Measurements from ENCODE around the gene PNPLA2. TPM values are rescaled to one million over a fixed set of nuclear protein-coding genes. Genes with fewer than 3 reads are reported as not detected.
A peak's percentile ranks its signal among the peaks of the same experiment; 100 is the strongest.

PNPLA2 gene
- 100 to 1,000 TPM; 200 to 201 TPM for total RNA-seq
- polyA plus RNA-seq, result 10 to 100 TPM; 12.2 to 35.2 TPM

- Histone ChIP-seq H3K36me3 (ENCODE audit: insufficient read depth, low read length) (peaks cover 2% of the 10 kb centered on the region), H3K4me3 (ENCODE audit: low read length in 2 of 2) (peak within 1 kb of the TSS in 1 of 2 donors; percentile 73), H3K27ac (ENCODE audit: low read depth, low read length) (peak within 1 kb of the TSS; percentile 81), H3K27me3 (ENCODE audit: insufficient read depth, low read length) (no peaks in the 10 kb centered on the region), H3K4me1 (ENCODE audit: insufficient read depth, low read length) (peaks cover 22% of the 10 kb centered on the region), H3K9me3 (ENCODE audit: control insufficient read depth in 1 of 2, low read length in 2 of 2) (no peaks in the 10 kb centered on the region)
- ChIA-PET POLR2A (ENCODE audit: partially characterized antibody) (interaction anchor here (0.6 to 6.4 kb wide), 21 partner anchors 8 to 611 kb away, joined by 3 to 109 read pairs (median 6); partner anchors contain the start of genes BET1L, CD151, CRACR2B and DEAF1), CTCF (ENCODE audit: partially characterized antibody) (interaction anchor here (0.9 to 1.5 kb wide), 4 partner anchors 9 to 22 kb away, joined by 3 to 4 read pairs (median 4); partner anchors contain the start of gene RPLP2)
- Mint-ChIP-seq H3K4me3 (peak within 1 kb of the TSS; percentile 84 to 94 (median 89)), H3K9me3 (no peaks in the 10 kb centered on the region), H3K27me3 (no peaks in the 10 kb centered on the region), H3K36me3 (peaks cover 0 to 17% of the 10 kb centered on the region in 2 donors), H3K4me1 (peaks cover 2 to 22% (median 11%) of the 10 kb centered on the region in 4 donors), H3K27ac (peak within 1 kb of the TSS; percentile 81 to 94 (median 92))
- intact Hi-C loops (cut with micrococcal nuclease), result loop anchor here (1.0 to 2.0 kb wide), 3 partner anchors 9 to 24 kb away; partner anchors contain the start of genes CD151, POLR2L, RPLP2 and TSPAN4
- DNase-seq, result no peak
These were observed at the start of gene PNPLA2 for GRCh38 chr11:818396-819128. TSS of gene PNPLA2 (plus strand) at chr11:818914. CDS start at chr11:819719, 805 bp downstream.

- H3K4me1 ChIP-seq (ENCODE audit: insufficient read depth, low read length), result peaks cover 3% of the 10 kb centered on the region
- no peaks in the 10 kb centered on the region for H3K27me3 Mint-ChIP-seq
- H3K4me3 Mint-ChIP-seq, result no peak overlapping the region
- H3K9me3 ChIP-seq (ENCODE audit: control insufficient read depth in 1 of 2, low read length in 2 of 2), result no peaks in the 10 kb centered on the region
- ChIA-PET CTCF (ENCODE audit: partially characterized antibody) (no interaction called here), POLR2A (ENCODE audit: partially characterized antibody) (no interaction called here)
- no peaks in the 10 kb centered on the region for H3K27me3 ChIP-seq (ENCODE audit: insufficient read depth, low read length)
- intact Hi-C loops (cut with micrococcal nuclease), result no loop called here
- H3K4me3 ChIP-seq (ENCODE audit: low read length in 2 of 2), result no peak overlapping the region
- H3K36me3 ChIP-seq (ENCODE audit: insufficient read depth, low read length), result peaks cover 26% of the 10 kb centered on the region
- no peak for DNase-seq
- H3K9me3 Mint-ChIP-seq, result no peaks in the 10 kb centered on the region
- peaks cover 0 to 24% of the 10 kb centered on the region in 2 donors for H3K36me3 Mint-ChIP-seq
- H3K4me1 Mint-ChIP-seq, result peaks cover 0 to 8% (median under 1%) of the 10 kb centered on the region in 4 donors
- no peak overlapping the region for H3K27ac Mint-ChIP-seq
- no peak overlapping the region for H3K27ac ChIP-seq (ENCODE audit: low read depth, low read length)
These were observed 48.6 kb upstream of the PNPLA2 start for GRCh38 chr11:769887-770641.

GRCh38 chr11:770642-771616 lies 47.8 kb upstream of the PNPLA2 start:
- Histone ChIP-seq H3K36me3 (ENCODE audit: insufficient read depth, low read length) (peaks cover 23% of the 10 kb centered on the region), H3K4me3 (ENCODE audit: low read length in 2 of 2) (no peak overlapping the region), H3K4me1 (ENCODE audit: insufficient read depth, low read length) (peaks cover 11% of the 10 kb centered on the region), H3K9me3 (ENCODE audit: control insufficient read depth in 1 of 2, low read length in 2 of 2) (no peaks in the 10 kb centered on the region), H3K27me3 (ENCODE audit: insufficient read depth, low read length) (no peaks in the 10 kb centered on the region), H3K27ac (ENCODE audit: low read depth, low read length) (no peak overlapping the region)
- intact Hi-C loops (cut with micrococcal nuclease), result no loop called here
- POLR2A ChIA-PET (ENCODE audit: partially characterized antibody), result no interaction called here
- Mint-ChIP-seq H3K27me3 (no peaks in the 10 kb centered on the region), H3K27ac (no peak overlapping the region), H3K9me3 (no peaks in the 10 kb centered on the region), H3K4me1 (peaks cover 1 to 16% (median 4%) of the 10 kb centered on the region in 4 donors), H3K36me3 (peaks cover 0 to 20% of the 10 kb centered on the region in 2 donors), H3K4me3 (peak overlapping the region in 1 of 8 donors; percentile 11)
- no peak for DNase-seq
- CTCF ChIA-PET (ENCODE audit: partially characterized antibody), result no interaction called here

GRCh38 chr11:771617-772204 lies 47.0 kb upstream of the PNPLA2 start:
- H3K4me3 ChIP-seq (ENCODE audit: low read length in 2 of 2), result no peak overlapping the region
- ChIA-PET POLR2A (ENCODE audit: partially characterized antibody) (no interaction called here), CTCF (ENCODE audit: partially characterized antibody) (no interaction called here)
- H3K4me1 Mint-ChIP-seq, result peaks cover 3 to 24% (median 9%) of the 10 kb centered on the region in 4 donors
- H3K27me3 ChIP-seq (ENCODE audit: insufficient read depth, low read length), result no peaks in the 10 kb centered on the region
- peaks cover 0 to 19% of the 10 kb centered on the region in 2 donors for H3K36me3 Mint-ChIP-seq
- intact Hi-C loops (cut with micrococcal nuclease), result no loop called here
- no peak overlapping the region for H3K4me3 Mint-ChIP-seq
- no peak overlapping the region for H3K27ac Mint-ChIP-seq
- peaks cover 15% of the 10 kb centered on the region for H3K36me3 ChIP-seq (ENCODE audit: insufficient read depth, low read length)
- no peaks in the 10 kb centered on the region for H3K9me3 ChIP-seq (ENCODE audit: control insufficient read depth in 1 of 2, low read length in 2 of 2)
- peaks cover 19% of the 10 kb centered on the region for H3K4me1 ChIP-seq (ENCODE audit: insufficient read depth, low read length)
- no peaks in the 10 kb centered on the region for H3K9me3 Mint-ChIP-seq
- no peak for DNase-seq
- H3K27me3 Mint-ChIP-seq, result no peaks in the 10 kb centered on the region
- H3K27ac ChIP-seq (ENCODE audit: low read depth, low read length), result no peak overlapping the region

GRCh38 chr11:772429-773390 lies 46.0 kb upstream of the PNPLA2 start:
- H3K9me3 ChIP-seq (ENCODE audit: control insufficient read depth in 1 of 2, low read length in 2 of 2), result no peaks in the 10 kb centered on the region
- Mint-ChIP-seq H3K4me3 (no peak overlapping the region), H3K4me1 (peaks cover 3 to 24% (median 9%) of the 10 kb centered on the region in 4 donors), H3K27me3 (no peaks in the 10 kb centered on the region), H3K36me3 (peaks cover 0 to 15% of the 10 kb centered on the region in 2 donors), H3K27ac (peak overlapping the region in 1 of 7 donors; percentile 29), H3K9me3 (no peaks in the 10 kb centered on the region)
- DNase-seq, result no peak
- no peak overlapping the region for H3K4me3 ChIP-seq (ENCODE audit: low read length in 2 of 2)
- ChIA-PET CTCF (ENCODE audit: partially characterized antibody) (no interaction called here), POLR2A (ENCODE audit: partially characterized antibody) (no interaction called here)
- peaks cover 19% of the 10 kb centered on the region for H3K4me1 ChIP-seq (ENCODE audit: insufficient read depth, low read length)
- intact Hi-C loops (cut with micrococcal nuclease), result no loop called here
- no peaks in the 10 kb centered on the region for H3K27me3 ChIP-seq (ENCODE audit: insufficient read depth, low read length)
- H3K27ac ChIP-seq (ENCODE audit: low read depth, low read length), result no peak overlapping the region
- peaks cover 14% of the 10 kb centered on the region for H3K36me3 ChIP-seq (ENCODE audit: insufficient read depth, low read length)

GRCh38 chr11:773425-773824 lies 45.3 kb upstream of the PNPLA2 start:
- intact Hi-C loops (cut with micrococcal nuclease), result no loop called here
- Histone ChIP-seq H3K27ac (ENCODE audit: low read depth, low read length) (no peak overlapping the region), H3K36me3 (ENCODE audit: insufficient read depth, low read length) (peaks cover 14% of the 10 kb centered on the region), H3K9me3 (ENCODE audit: control insufficient read depth in 1 of 2, low read length in 2 of 2) (no peaks in the 10 kb centered on the region), H3K4me1 (ENCODE audit: insufficient read depth, low read length) (peaks cover 26% of the 10 kb centered on the region), H3K27me3 (ENCODE audit: insufficient read depth, low read length) (no peaks in the 10 kb centered on the region), H3K4me3 (ENCODE audit: low read length in 2 of 2) (no peak overlapping the region)
- CTCF ChIA-PET (ENCODE audit: partially characterized antibody), result interaction anchor here (0.9 kb wide), 1 partner anchor 10 kb away, joined by 3 read pairs; no protein-coding TSS in a partner anchor
- H3K27ac Mint-ChIP-seq, result no peak overlapping the region
- H3K4me3 Mint-ChIP-seq, result no peak overlapping the region
- H3K27me3 Mint-ChIP-seq, result no peaks in the 10 kb centered on the region
- no peak for DNase-seq
- POLR2A ChIA-PET (ENCODE audit: partially characterized antibody), result no interaction called here
- peaks cover 3 to 29% (median 9%) of the 10 kb centered on the region in 4 donors for H3K4me1 Mint-ChIP-seq
- no peaks in the 10 kb centered on the region for H3K9me3 Mint-ChIP-seq
- H3K36me3 Mint-ChIP-seq, result peaks cover 0 to 15% of the 10 kb centered on the region in 2 donors

All from CD4-positive, alpha-beta memory T cell (primary cell).